Nucleus accumbens (tissue), 56 donors: ENCODE data around the gene PELI2.
A peak's percentile ranks its signal among the peaks of the same experiment; 100 is the strongest.

ENCODE experiments used
- DNase-seq, 56 donors: peaks; one replicate each; lab custom pipeline; 2025; lab: John Stamatoyannopoulos, UW

The PELI2 gene

GRCh38 chr14:56333359-56334292, 215.4 kb downstream of the PELI2 start:
- no peak for DNase-seq

- no peak for DNase-seq
Measured at GRCh38 chr14:56334458-56334857, 216.2 kb downstream of the PELI2 start.

GRCh38 chr14:56338674-56339073, 220.5 kb downstream of the PELI2 start:
- no peak for DNase-seq

- peak in 53 of 56 donors; percentile 8 to 84 (median 58) for DNase-seq
Measured at GRCh38 chr14:56339855-56340701, 221.9 kb downstream of the PELI2 start.

GRCh38 chr14:56340932-56341331, 222.7 kb downstream of the PELI2 start:
- DNase-seq, result no peak

- DNase-seq, result no peak
Measured at GRCh38 chr14:56341766-56342493, 223.7 kb downstream of the PELI2 start.

GRCh38 chr14:56342494-56342942, 224.3 kb downstream of the PELI2 start:
- no peak for DNase-seq

- DNase-seq, result no peak
Measured at GRCh38 chr14:56349960-56350359, 231.7 kb downstream of the PELI2 start.
